ENCODE data around the gene STIMATE.

STIMATE gene

GRCh38 chr3:52809149-52809548, 88.2 kb downstream of the STIMATE start:
- TF ChIP-seq, protein P1, sequence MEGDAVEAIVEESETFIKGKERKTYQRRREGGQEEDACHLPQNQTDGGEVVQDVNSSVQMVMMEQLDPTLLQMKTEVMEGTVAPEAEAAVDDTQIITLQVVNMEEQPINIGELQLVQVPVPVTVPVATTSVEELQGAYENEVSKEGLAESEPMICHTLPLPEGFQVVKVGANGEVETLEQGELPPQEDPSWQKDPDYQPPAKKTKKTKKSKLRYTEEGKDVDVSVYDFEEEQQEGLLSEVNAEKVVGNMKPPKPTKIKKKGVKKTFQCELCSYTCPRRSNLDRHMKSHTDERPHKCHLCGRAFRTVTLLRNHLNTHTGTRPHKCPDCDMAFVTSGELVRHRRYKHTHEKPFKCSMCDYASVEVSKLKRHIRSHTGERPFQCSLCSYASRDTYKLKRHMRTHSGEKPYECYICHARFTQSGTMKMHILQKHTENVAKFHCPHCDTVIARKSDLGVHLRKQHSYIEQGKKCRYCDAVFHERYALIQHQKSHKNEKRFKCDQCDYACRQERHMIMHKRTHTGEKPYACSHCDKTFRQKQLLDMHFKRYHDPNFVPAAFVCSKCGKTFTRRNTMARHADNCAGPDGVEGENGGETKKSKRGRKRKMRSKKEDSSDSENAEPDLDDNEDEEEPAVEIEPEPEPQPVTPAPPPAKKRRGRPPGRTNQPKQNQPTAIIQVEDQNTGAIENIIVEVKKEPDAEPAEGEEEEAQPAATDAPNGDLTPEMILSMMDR (IDR thresholded peaks at IDR 0.05; ENCODE audit: borderline replicate concordance, control extremely low read depth, extremely low read depth, insufficient read depth, missing control alignments): no peak
- in situ Hi-C loops (cut with MboI; ENCODE audit: low sequenced_read_pairs, unreplicated experiment): no loop called here
- no peak for DNase-seq (ENCODE audit: low spot score)

GRCh38 chr3:52805270-52806039, 91.9 kb downstream of the STIMATE start:
- TF ChIP-seq, protein P1 (IDR thresholded peaks at IDR 0.05; ENCODE audit: borderline replicate concordance, control extremely low read depth, extremely low read depth, insufficient read depth, missing control alignments): no peak
- no peak for DNase-seq (ENCODE audit: low spot score)
- in situ Hi-C loops (cut with MboI; ENCODE audit: low sequenced_read_pairs, unreplicated experiment): no loop called here

DNA sequence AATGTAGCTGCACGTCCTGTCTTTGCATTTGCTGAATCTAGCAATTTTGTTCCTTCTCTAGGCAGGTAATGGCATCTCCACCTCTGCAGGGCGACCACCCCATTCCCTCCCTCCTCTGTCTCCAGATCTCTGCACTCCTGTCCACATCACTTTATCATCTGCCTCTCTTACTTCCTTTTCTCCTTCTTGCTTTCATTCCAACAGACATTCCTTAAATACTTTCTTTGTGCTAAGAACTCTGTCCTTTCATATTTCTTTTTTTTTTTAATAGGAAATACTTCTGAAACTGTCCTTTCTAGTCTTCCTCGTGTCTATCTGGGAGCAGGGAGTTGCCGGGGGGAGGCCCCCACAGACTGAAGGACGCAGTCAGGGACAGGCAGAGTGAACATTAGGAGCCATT, 95.5 kb downstream of the STIMATE start:
- TF ChIP-seq, protein P1 (IDR thresholded peaks at IDR 0.05; ENCODE audit: borderline replicate concordance, control extremely low read depth, extremely low read depth, insufficient read depth, missing control alignments): no peak
- DNase-seq (ENCODE audit: low spot score): no peak
- in situ Hi-C loops (cut with MboI; ENCODE audit: low sequenced_read_pairs, unreplicated experiment): no loop called here

GRCh38 chr3:52800079-52800478, 97.3 kb downstream of the STIMATE start:
- in situ Hi-C loops (cut with MboI; ENCODE audit: low sequenced_read_pairs, unreplicated experiment): no loop called here
- TF ChIP-seq, protein P1 (IDR thresholded peaks at IDR 0.05; ENCODE audit: borderline replicate concordance, control extremely low read depth, extremely low read depth, insufficient read depth, missing control alignments): no peak
- DNase-seq (ENCODE audit: low spot score): no peak

DNA sequence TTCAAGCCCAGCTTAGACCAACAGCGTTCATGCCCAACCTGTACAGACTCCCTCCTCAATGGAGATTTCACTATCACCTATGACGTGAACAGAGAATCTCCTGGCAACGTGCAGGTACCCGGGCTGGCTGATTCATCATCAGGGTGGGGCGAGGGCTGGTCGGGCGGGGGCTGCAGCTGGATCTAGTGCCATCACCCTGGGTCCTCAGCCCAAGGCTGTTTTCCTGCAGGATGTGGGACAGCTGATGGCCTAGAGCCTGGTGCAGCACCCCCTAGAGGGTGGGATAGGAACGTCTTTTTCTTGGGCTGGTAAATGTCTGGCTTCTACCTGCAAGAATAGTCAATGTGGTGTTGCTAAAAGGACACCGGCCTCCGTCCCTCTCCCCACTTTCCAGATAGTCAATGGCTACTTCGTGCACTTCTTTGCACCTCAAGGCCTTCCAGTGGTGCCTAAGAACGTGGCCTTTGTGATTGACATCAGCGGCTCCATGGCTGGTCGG, 98.3 kb downstream of the STIMATE start:
- DNase-seq (ENCODE audit: low spot score): peak; percentile 81
- in situ Hi-C loops (cut with MboI; ENCODE audit: low sequenced_read_pairs, unreplicated experiment): no loop called here
- TF ChIP-seq, protein P1 (IDR thresholded peaks at IDR 0.05; ENCODE audit: borderline replicate concordance, control extremely low read depth, extremely low read depth, insufficient read depth, missing control alignments): peak; percentile 45

GRCh38 chr3:52798376-52798977, 98.9 kb downstream of the STIMATE start:
- TF ChIP-seq, protein P1 (IDR thresholded peaks at IDR 0.05; ENCODE audit: borderline replicate concordance, control extremely low read depth, extremely low read depth, insufficient read depth, missing control alignments): no peak
- DNase-seq (ENCODE audit: low spot score): no peak
- in situ Hi-C loops (cut with MboI; ENCODE audit: low sequenced_read_pairs, unreplicated experiment): no loop called here
